Activated CD8-positive, alpha-beta memory T cell treated with anti-CD3 and anti-CD28 coated beads for 4 hours (primary cell): ENCODE measurements around the gene IL18R1.
A peak's percentile ranks its signal among the peaks of the same experiment; 100 is the strongest.

Source experiments
- DNase-seq, 2 donors: peaks; one replicate each; pipeline ENCODE4 v3.0.0-alpha.2; 2020; ENCODE audit warnings: low read depth in 2 of 2

Gene IL18R1

DNA sequence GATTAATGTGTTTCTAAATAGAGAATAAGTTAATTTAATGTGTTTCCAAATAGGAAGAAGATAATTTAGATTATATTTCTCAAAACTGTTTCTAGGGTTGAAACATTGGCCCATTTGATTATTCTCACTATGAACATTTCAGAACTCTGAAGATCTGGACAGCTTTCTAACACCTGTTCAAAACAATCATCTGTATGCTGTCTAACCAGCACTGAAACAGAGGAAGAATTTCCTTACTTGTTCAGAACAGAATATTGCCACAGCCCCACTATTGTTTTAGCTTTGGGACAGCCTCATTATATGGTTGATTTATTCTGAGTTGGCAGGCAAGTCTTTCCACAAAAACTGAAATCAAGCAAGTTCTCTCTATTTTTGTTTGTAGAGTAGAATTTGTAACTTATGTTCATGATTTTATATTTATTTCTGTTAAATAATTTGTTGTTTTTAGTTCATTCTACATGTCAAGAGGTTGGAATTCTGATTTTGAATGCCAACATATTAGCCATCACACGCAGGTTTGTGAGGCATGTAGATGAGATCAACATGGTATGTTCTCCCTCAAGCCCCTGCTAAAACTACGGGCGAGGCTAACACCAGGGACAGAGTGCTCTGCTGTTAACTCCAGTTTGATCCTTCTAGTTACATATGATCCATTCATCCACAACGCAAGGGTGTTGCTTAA, 78.5 kb downstream of the IL18R1 start:
- no peak for DNase-seq

DNA sequence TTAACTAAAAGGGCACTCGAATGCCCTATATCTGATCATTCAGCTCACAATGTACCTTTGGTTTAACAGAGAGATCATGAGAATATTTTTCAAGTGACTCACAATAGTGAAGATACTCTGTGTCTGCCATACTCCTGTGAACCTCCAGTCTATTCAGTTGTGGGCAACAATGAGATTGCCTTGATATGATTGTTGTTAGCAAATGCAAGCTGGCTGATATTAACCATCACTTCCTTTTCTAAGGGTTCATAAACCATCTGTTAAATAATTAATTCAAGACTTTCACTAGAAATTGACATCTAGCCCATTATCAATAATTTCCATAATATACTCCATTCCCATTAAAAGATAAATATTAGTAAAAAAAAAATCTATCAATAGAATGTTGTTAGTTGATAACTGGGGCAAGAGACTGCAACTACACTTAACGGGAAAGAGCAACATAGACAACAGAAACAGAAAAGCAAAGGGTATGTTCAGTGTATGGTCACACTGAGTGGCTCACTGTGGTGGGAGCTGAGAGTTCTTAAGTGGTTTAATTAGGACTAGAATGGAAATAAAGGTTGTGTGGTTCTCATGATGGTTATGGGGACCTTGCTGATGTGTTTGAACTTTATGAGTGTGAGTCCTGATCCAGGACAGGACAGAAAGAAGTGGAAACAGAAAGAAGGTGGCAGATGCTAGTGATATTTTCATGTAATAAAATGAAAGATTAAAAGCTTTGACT, 79.2 kb downstream of the IL18R1 start:
- DNase-seq = no peak

DNA sequence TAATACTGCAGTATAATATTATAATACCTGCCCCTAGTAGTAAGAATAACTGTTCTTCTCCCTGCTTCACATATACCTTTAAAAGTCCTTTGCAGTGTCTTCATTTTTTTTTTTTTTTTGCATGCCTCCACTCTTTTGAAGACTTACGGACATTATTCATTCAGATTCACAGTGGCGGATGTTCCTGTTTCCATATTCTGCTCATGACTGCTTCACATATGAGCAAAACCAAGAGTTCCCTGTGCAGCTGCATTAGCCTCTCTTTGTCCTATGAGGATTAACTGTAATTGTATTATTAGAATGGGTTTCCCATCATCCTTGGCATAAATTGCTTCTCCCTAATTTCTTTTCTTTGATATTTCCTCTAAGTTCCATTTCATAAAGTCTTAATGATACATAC, 80.1 kb downstream of the IL18R1 start:
- DNase-seq = no peak

DNA sequence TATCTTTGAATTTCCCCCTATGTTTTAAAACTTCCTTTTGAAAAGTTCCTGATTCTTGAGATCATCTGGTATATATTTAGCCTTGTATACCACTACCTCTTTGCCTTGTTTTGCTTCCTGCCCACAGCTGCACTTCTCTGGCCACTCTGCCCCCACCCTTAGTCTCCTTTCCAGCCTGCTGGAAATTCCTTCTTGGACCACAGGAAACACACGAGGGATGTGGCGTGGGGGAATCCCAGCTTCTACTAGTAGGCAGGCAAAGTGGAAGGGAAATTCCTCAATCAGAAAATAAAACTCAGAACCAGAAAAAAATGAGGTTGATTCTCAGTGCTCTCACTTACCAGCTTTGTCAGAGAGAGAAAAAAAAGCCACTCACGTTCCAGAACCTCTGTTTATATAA, 80.7 kb downstream of the IL18R1 start:
- no peak for DNase-seq

- DNase-seq = no peak
Observed at GRCh38 chr2:102437122-102437521, 81.5 kb downstream of the IL18R1 start.

DNA sequence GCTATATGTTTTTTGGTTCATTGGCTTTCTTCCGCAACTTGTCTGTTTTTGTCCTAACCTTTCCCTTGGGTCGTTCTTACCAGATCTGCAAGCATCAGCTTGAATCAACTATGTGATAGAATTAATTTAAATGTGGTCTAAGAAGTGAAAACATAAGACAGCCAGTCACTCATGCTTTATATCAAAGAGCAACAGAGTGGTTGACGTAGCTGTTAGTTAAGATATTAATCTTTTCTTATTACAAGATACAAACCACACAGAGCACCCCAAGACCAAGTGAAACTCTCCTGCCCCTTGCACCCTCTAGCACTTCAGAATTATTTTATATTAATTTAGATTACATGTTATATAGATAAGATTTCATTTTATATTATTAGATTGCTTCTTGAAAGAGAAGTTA, 82.5 kb downstream of the IL18R1 start:
- DNase-seq = no peak

- DNase-seq = no peak
Observed at GRCh38 chr2:102438578-102438977, 83.0 kb downstream of the IL18R1 start.

DNA sequence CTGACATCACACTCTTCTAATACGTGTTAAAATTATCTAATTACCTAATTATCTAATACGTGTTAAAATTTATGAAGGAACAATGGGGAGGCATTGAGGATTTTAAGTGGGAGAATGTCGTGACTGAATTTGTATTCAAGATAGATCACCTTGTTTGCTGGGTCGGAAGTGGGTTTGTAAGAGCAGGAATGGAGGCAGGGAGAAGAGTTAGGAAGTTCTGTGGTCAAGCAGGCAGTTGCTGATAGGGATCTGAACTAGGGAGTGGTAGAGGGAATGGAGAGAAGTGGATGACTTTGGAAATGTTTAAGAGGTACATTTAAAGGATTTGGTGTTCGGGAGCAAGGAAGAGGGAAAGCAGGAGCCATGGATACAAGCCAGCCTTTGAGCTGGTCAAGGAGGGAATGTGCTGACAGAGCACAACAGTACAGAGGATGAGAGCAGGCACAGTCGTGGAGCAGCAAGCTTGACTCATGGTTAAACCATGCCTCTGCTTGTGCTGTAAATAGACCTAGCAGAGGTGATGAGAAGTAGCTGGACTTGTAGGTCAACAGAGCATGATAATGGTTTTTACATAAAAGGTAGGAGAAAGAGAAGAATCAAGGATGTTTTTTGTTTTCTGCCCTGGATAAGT, 83.6 kb downstream of the IL18R1 start:
- DNase-seq = no peak

DNA sequence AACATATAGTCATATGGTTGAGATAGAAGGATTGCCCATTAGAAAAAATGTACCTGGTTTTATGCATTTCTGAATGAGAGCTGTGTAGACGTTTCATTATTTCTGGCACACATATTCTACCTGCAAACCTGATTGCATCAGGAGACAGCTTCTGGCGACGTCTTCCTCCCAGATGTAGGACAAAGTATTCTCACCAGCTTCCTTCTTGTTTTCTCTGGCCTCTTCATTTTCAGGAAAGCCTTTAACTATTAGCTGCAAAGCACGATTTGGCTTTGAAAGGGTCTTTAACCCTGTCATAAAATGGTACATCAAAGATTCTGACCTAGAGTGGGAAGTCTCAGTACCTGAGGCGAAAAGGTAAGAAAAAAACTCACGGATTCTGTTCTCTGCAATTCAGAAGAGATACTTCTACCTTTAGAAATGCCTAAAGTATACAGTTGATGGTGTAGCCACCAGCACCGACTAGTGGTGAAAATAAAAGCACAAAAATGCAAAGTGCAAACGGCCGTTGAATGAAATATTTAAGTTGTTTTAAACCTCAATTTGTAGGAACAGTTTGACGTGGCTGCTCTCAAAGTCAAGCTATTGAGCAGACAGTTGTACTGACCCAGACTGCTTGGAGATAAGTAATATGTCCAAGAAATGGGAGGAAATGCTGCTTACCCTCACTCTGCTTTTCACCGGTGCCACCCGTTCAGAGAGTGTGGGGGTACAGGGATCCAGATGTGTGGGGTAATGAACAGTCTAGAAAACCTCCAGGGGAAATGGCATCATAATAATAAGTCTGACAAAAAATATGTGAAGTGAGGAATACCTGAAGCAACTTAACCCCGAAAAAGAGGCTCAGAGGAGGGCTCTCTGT, 87.6 kb downstream of the IL18R1 start:
- DNase-seq = peak; percentile 19 to 26

DNA sequence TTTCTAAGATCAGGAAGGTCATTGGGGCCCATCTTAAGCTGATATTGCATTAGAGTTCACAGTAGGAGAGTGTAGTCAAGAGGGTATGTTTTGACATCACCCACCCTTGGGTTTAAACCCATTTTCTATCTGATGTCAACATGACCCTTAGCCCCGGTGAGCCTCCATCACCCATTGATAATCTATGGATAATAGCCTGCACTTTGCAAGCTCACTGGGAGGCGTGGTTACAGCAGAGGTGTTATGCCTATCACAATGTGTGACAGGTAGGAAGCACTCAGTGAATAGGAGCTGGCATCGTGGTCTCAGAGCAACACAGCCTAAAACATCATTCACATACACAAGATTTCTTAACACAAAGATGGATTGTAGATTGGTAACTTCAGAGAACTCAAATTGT, 88.6 kb downstream of the IL18R1 start:
- no peak for DNase-seq

DNA sequence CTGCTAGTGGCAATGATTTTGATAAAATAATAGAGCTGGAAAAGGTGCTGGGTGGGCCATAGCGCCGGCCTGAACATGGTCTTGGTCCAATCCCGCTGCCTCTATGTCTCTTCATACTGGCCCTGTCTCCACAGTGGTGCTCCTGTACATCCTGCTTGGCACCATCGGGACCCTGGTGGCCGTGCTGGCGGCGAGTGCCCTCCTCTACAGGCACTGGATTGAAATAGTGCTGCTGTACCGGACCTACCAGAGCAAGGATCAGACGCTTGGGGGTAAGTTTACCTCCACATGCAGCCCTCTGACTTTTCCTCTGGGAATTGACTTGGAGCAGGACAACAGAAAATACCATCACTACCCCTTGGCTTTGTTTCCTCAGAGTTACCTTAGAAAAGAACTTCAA, 91.3 kb downstream of the IL18R1 start:
- DNase-seq = no peak
